ENCODE results near the gene MYO1B. TPM values are rescaled to one million over a fixed set of nuclear protein-coding genes. Genes with fewer than 3 reads are reported as not detected.

The MYO1B gene
- total RNA-seq, 2 experiments from 2014 or later = 11.2 to 12.1 TPM

DNA sequence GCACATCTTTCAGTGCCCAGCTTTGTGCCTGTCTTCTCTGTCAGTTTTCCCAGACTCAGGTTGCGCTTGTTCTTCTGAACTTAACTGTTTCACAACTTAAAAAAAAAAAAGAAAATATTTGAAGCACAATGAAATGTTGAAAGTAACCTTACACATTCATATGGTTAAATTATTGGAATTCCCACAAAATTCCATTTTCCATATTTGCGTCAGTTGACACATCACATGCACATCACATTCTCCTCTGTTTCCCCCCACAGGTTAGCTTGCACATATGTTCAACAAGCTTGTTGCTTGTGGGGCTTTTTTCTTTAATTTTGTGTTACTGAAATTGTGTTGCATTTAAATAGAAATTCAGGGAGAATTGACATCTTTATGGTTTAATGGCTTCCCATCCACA, 8.3 kb downstream of the MYO1B start:
- POLR2A ChIA-PET = no interaction called here

DNA sequence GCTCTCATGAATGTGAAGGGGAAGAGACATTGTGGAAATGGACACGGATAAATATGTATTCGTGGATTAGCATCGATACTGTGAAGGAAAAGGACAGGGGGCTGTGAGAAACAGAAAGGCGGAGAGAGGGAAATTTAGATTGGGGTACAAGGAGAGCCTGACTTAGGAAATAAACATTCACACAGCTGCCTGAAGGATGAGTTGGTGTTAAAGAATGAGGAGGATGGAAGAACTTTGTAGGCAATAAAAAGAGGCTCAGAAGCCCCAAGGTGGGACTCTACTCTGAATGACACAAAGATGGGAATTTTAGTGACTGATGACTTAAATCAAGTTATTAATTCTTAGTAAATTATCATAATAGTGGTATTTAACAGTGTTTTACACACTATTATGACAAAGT, 10.1 kb downstream of the MYO1B start:
- ChIA-PET CTCF (no interaction called here), POLR2A (no interaction called here)

More for the DNA sequence above, 8.3 kb downstream of the MYO1B start:
- CTCF ChIA-PET = no interaction called here

DNA sequence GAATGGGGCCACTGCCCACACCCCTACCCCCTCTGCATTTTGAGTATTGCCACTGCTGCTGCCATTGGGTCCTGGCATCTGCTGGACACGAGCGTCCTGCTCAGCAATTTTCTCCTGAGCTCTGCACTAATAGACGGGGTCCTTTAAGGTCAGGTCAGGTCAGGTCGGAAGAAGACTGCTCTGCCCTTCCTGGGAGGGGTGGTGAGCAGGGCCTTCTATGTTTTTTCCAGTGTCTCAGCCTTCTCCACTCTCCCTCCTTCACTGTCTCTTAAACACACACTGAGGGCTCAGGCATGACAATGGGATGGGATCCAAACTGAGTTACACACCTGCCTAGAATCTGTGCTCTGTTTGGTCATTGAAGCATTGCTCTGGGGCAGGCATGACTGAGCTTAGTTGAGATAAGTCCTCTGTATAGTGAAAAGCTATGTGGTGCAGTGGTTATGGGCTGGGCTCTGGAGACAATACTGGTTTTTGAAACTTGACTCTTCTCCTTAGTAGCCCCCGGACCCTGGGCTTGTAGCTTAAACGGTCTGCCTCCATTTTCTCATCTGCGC, 10.6 kb downstream of the MYO1B start:
- ChIA-PET CTCF (interaction anchor here (0.5 kb wide), 1 partner anchor 501 kb away, joined by 3 read pairs; no protein-coding TSS in a partner anchor), POLR2A (no interaction called here)

DNA sequence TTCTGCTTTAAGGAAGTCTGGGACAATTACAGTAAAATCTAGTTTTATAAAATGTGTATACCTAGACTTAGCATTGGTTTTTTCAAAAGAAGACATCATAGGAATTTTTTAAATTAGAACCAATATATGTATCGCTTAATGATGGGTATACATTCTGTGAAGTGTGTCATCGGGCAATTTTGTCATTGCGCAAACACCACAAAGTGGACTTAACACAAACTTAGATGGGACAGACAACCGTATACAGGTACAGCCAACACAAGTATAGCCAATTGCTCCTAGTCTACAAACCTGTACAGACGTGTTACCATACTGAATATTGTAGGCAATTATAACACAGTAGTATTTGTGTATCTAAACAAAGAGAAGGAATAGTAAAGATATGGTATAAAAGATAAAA, 12.7 kb downstream of the MYO1B start:
- ChIA-PET POLR2A (no interaction called here), CTCF (no interaction called here)

DNA sequence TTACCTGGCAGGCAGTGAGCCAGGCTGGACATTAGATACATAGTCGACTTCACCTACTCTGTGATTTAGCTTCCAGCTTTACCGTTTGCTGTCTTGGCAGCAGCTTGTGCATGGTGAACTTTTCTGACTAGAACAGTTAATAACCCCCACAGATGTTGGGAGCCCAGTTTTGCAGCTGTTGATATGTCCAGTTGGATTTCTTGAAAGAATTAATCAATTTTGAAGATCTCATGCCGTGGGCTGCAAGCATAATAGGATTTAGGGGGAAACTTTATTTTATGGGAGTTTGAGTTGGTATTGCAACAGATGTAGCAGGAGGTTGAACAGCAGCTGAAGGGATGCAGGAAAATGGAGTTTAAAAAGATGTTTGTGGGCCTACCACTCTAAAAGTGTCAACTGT, 13.8 kb downstream of the MYO1B start:
- ChIA-PET POLR2A (no interaction called here), CTCF (no interaction called here)

DNA sequence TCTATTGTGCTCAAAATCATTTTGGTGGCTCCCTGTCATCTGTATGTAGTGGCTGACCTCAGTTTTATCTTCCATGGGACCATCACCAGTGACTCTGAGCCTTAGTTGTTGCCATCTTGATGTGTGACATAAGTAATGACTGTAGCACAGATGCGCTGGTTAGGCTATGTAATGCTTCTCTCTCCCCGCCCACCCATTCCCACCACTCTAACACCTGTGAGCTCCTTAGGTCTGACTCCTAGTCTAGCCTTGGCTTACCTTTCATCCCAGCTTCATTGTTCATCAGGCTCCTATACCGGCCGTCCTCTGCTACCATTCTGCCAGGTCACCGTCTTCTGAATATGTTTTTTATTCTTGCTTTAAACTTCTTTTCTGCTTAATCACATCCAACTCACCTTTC, 17.2 kb downstream of the MYO1B start:
- POLR2A ChIA-PET = no interaction called here
- CTCF ChIA-PET = no interaction called here

DNA sequence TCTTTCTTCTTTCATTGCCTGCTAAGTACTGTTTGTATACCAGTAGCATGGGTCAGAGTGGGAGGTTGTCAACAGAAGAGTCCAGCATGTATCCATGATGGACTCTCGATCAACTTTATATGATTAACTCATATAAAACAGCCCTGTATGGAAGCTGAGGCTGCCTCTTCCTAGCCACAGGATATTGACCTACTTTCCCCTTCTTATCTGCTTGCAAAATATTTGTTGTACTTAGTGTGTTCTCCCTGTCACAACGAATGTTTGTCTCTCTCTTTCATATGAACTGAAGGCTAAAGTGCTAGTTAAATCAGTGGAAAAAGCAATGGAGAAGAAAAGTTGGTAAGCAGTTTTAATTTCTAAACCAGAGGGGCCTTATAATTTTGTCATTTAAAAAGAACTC, 17.8 kb downstream of the MYO1B start:
- CTCF ChIA-PET = no interaction called here
- POLR2A ChIA-PET = no interaction called here

DNA sequence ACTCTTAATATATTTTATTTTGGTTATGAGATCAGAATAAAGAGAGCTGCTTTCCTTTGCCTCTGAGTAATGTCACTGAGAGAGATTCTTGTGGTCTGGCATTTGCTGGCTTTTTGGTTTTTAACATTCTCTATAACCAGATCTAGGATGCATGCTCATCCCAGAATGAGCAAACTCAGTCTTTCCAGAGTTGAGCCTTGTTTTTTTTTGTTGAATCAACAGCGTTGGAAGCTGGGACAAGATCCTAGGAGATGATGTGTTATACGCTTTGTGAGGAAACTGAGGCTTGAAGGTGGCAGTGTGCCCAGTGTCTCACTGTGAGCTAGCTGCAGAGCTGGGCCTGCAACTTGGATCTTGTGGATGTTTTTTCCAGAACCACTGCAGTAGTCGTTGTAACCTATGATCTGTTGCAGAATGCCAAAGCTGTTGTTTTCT, 19.5 kb downstream of the MYO1B start:
- ChIA-PET POLR2A (no interaction called here), CTCF (interaction anchor here (0.7 kb wide), 2 partner anchors 61 to 1091 kb away, joined by 3 to 5 read pairs; no protein-coding TSS in a partner anchor)

DNA sequence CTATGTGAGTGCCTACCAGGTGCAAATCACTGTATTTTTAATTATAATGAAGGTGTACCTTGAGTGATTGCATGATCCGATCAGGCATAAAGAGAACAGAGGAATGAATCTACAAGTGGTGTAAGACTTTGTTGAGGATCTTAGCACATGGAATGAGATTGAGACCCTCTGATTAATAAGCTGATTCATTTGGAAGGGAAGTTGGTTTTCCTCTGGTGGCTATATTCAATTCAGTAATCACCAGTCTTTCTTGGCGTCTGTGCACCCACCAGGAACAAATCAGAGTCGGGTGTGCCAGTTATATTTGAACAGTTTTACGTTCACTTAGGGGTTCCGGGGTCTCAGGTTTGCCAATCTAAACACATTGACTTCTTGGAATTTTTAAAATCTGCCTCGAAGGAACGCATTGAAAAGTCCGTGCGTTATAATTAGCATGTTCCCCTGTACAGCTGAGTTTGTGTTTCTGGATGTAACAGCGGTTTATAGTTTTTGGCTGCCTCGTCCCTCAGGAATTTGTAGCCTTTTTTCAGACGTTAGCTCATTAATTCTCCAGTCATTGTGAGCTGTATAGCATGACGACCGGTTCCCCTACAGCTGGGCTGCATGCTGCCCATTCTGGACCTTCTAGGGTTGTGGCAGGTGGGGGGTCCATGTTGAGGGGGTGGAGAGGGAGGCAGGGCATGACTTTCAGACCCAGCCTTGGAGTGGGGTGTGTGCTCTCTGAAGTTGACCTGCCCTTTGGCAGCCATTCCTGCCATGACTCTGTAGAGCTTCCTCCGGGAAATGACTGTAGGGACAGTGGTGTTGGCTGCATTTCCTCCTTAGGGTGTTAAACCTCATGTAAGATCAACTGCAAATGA, 20.3 kb downstream of the MYO1B start:
- ChIA-PET POLR2A (no interaction called here), CTCF (no interaction called here)

DNA sequence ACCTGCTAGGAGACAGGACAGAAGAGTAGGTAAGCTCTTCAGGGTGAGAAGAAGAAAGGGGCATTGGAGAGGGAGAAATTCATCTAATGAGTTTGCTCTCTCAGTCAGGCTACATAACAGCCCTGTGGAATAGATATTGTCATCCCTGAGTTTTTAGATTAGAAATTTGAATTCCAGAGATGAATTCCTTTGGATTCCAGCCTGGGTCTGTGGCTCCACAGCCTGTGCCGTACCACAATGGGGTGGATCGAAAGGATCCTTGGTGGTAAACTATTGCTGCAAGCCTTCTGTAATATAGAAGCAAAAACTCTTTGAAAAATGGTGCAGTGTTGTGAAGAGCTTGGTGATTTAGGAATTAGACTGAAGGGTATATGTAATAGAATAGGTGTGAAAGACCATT, 21.0 kb downstream of the MYO1B start:
- CTCF ChIA-PET = no interaction called here
- POLR2A ChIA-PET = no interaction called here

DNA sequence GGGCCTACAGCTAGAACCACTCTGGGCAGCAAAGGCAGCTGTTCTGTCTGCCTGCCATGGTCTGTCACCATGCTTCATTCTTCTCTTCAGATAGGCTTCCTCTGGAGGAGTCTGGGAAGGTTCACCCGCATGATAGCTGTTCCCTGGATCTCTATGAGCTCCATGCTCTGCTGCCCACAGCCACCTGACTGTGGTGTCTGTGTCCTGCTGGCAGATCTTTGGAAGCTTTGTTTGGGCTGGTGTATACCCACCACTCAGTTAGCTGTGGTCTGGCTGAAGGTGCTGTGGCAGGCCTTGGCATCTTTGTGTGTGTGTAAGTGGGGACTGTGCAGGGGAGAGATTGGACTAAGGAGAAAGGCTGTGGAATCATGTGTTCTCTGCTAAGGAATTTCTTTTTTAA, 23.4 kb downstream of the MYO1B start:
- POLR2A ChIA-PET = no interaction called here
- CTCF ChIA-PET = no interaction called here

DNA sequence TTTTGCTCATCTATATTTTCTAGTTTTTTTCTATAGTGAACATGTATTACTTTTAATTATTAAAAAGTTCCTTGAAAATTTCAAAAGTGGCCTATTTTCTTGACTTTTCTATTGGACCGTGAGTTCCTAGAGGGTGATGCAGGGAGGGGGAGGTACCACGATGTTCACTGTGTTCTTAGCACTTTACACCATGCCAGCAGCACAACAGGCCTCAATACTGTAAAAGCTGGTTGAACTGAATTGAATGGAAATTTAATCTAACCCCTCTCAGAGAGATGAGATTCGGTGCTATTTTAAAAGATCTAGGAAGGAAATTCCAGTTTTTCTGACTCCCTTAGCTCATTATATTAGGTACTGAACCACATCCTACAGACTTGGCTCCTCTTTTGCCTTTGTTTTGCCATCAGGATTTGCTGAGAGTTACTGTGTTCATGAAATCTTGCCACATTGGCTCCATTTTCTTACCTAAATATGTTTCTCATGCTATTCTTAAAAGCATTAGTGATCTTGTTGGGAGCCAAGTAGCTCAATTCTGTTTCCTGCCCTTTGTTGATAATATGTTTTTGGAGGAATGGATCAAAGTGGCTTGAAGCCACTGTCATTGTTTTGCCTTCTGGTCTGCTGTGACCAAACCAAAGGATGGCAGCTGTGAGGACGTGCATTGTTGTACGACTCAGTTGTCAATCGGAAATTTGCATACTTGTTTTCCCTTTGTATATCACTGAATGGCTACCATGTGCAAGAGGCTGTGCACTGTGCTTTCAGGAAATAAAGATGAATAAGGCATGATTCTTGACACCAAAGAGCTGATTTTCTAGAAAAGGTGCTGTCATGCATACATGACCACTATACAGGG, 25.3 kb downstream of the MYO1B start:
- POLR2A ChIA-PET = no interaction called here
- CTCF ChIA-PET = no interaction called here

DNA sequence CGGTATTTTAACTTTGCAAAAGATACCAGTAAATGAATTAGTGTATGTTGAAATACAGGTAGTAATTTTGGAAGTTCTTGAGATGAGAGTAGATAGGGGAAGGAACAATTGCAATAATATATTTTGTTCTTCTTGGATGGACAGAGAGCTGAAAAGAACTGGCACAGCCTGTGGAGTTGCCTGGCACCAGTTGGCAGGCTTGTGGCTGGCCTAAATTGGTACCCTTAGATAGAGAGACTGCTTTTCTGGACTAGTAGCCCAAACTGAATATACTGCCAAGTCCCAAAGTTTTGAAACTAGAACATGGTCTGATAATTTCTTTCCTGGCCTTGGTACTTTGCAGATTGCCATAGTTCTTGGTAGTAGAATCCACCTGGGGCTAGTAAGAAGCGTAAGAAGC, 26.9 kb downstream of the MYO1B start:
- CTCF ChIA-PET = no interaction called here
- POLR2A ChIA-PET = no interaction called here

DNA sequence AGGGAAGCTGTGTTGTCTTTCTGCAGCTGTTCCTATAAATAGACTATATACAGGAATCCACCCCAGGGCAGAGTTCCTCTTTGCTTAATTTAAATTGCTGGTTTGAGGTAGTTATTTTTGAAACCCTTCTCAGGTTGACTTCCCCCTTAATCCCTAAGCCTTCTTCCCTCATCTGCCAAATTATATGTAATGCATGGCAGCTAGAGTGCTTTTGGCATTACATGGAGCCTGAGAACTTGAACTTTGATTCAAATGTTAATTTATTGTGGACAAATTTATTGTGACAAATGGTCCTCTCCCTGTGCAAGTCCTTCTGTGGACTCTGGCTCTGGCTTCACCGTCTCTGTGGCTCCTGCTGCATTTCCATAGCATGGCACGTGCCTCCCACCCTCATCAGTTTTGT, 29.2 kb downstream of the MYO1B start:
- ChIA-PET CTCF (no interaction called here), POLR2A (no interaction called here)

DNA sequence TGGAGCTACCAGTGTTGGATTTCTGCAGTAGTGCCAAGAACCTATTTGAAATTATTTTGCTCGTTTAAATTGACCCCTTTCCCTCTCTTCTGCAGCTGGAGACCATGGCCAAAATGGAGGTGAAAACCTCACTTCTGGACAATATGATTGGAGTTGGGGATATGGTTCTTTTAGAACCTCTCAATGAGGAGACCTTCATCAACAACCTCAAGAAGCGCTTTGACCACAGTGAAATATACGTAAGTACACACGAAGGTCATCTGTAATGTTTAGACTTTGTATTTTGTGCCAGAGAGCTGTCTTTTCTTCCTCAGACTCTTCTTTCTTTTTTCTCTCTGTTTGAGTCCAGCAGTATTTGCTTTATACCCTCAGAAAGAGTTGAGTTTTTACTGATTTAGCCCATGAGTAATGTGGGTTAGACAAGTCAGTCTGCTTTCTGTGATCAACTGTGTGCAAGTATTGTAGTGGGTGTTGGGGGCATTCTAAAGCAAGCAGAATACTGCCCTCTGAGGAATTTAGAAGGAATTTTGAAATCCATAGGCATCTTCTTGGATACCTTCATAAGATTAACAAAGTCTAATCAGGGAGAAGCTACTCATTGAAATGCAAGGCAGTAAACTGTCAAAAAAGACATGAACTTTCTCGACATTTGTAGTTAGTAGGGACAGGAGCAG, 31.7 kb downstream of the MYO1B start:
- ChIA-PET CTCF (no interaction called here), POLR2A (no interaction called here)

DNA sequence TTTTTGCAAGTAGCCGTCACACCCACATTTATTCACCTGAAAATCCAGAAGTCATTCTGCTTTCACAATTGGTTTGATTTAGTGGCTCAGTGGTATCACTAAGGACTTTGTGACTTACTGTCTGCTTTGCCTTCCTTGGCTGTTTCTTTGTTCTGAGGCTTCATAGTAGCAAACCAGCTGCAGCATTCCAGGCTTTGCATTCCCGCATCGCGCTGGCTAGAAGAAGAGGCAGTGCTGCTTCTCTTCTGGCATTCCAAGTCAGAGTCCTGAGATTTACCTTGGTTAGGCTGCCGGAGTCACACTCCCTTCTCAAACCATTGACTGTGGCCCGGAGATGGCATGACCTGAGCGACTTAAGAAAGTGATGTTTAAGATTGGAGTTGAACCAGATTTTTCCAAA, 35.1 kb downstream of the MYO1B start:
- ChIA-PET CTCF (no interaction called here), POLR2A (interaction anchor here (0.5 kb wide), 1 partner anchor 34 kb away, joined by 3 read pairs; no protein-coding TSS in a partner anchor)

DNA sequence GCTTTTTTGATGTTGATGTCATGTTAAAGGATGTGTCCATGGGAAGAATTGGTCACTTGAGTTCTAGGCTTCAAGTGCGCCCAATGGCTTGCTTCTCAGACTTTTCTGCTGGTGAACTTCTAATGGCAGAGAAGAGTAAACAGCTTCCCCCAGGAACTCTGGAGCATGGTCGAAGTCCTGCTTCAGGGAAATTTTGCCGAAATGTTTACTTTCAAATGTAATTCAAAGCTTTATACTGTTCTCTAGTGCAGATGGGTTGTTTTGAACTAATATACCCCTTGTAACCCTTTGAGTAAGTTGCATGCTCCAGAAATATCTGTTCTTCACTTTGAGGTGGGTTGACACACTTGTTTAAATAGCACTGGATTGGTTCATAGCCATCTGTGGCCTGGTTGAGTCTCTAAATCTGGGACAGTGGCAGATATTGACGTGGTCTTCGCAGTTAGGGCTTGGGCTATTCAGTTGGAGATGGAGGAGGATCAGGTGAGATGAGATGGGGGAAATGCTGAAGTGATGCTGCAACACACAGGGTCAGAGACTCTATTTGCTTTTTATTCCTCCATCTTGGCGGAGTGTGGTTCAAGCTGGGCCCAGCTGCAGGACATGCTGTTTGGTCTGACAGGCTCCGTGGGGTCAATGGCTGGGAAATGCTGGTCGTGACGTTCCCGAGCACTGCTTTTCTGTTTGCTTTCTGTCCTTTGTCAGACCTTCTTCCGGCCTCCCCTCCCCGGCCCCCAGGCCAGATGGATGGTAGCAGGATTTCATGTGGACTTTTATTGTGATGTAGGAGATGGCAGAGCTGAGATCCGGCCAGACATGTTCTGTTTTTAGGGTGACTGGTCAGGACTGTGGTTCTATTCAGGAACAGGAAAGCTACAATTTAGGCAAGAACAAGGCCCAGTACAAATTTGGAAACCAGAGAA, 35.9 kb downstream of the MYO1B start:
- CTCF ChIA-PET = no interaction called here

DNA sequence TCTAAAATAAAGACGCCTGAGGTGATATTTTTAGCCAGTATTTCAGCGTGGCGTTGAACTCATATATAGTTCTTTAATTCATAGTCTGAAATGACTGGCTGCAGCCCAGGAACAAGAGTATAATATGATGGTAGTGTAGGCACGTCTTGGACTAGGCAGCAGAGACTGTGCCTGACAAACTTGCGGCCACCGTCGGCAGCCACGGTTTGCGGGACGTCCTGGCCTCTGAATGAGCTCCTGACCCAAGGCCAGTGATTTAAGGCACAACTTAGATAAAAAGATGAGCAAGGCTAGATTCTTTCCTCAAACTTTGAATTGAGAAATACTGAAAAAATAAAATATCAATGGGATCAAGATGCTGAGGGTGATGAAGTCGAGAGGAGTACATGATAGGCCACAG, 40.0 kb downstream of the MYO1B start:
- ChIA-PET CTCF (no interaction called here), POLR2A (no interaction called here)

More for the DNA sequence above, 35.9 kb downstream of the MYO1B start:
- POLR2A ChIA-PET = no interaction called here

DNA sequence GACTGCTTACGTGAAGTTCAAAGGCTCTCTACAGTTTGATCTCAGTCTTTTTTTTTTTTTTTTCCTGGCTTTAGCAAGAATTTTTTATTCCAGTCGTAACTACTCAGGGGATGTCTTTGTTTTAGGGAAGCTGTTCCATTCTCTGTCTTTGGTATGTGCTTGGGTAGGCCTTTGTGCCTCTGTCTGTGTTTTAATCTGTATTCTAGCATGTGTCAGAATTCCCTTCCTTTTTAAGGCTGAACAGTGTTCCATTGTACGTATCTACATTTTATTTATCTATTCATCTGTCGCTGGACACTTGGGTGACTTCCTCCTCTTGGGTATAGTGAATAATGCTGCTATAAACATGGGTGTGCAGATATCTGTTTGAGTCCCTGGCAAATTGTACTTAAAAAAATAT, 42.6 kb downstream of the MYO1B start:
- POLR2A ChIA-PET = interaction anchor here (0.6 kb wide), 1 partner anchor 227 kb away, joined by 3 read pairs; no protein-coding TSS in a partner anchor
- CTCF ChIA-PET = no interaction called here
